GM18502 (cell line): ENCODE data around the gene HEG1.
"Not testable (repeated sequence)": the region's sequence is repeated elsewhere in the genome, so short reads cannot be mapped to it uniquely, and the experiment has no call there.

Source experiments
- ATAC-seq: cut with Tn5 transposase; IDR thresholded peaks from one replicate; pipeline ENCODE4 v1.9.1; 2021; ENCODE audit warnings: mild to moderate bottlenecking; ENCODE audit not compliant: unreplicated experiment, poor library complexity

HEG1 gene

DNA sequence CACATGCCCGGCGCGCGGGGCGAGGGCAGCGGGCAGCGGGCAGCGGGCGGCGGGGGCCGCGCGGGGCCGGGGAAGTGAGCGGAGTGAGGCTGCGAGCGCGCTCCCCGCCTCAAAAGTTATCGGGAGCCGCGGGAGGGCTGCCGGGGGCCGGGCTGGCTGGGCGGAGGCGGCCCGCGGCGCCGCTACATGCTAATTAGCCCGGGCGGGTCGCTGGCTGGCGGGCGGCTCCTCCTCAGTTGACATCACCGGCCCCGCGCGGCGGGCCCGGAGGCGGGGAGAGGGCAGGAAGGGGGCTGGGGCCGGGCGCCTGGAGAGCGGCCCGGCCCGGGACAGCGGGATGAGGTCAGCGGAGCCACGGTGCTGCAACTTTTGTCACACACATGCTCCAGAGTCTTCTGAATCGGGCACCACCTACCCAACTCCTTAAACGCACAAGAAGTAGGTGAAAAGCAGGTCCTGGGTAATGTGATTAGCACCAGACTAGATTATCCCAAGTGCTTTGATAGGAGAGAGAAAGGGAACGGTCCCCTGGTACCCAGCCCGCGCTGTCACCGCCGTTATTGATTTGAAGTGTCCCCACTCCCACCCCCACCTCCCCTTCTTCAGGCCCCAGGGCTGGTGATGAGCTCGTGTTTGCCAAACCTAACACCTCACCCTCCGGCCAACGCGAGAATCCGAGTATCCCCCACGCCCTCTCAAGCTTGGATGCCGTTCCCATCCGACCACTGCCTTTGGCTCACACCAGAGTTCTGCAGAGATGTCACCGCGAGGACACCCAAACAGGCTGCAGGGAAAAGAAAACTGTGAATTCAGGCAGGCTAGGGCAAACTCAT, at the start of gene HEG1:
Gene HEG1 (minus strand): TSS at position 85 of the 833 bp plus-strand sequence. CDS start 107 bp downstream, outside the sequence.
- peak; percentile 72 for ATAC-seq

- no peak for ATAC-seq
These were observed 49.3 kb upstream of the HEG1 start for GRCh38 chr3:125105116-125105515.

GRCh38 chr3:125104639-125105038, 48.8 kb upstream of the HEG1 start:
- ATAC-seq, result no peak

DNA sequence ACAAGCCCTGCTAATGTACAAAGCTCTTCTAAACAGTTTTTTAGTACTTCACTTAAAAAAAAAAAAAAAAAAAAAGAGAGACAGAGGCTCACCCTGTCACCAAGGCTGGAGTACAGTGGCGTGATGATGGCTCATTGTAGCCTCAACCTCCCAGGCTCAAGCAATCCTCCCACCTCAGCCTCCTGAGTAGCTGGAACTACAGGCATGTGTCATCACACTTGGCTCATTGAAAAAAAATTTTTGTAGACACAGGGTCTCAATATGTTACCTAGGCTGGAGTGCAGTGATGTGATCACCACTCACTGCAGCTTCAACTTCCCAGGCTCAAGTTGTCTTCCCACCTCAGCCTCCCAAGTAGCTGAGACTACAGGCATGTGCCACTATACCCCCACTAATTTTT, 47.6 kb upstream of the HEG1 start:
- ATAC-seq, result no peak

DNA sequence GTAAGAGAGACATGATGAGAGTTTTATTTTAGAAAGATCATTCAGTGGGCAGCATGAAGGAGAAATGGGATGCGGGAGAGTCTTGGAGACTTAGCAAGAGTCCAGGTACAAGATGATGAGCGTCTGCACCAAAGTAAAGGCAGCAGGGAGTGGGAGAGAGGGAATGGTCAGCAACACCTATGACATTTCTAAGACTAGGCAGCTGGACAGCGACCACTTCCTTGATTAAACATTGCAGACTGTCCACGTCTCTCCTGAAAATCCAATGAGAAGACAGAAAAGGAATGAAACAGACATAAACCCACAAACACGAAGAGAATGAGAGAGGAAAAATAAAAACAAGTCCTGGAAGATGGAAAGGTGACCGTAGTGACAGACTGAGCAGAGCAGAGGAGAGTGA, 46.7 kb upstream of the HEG1 start:
- no peak for ATAC-seq

DNA sequence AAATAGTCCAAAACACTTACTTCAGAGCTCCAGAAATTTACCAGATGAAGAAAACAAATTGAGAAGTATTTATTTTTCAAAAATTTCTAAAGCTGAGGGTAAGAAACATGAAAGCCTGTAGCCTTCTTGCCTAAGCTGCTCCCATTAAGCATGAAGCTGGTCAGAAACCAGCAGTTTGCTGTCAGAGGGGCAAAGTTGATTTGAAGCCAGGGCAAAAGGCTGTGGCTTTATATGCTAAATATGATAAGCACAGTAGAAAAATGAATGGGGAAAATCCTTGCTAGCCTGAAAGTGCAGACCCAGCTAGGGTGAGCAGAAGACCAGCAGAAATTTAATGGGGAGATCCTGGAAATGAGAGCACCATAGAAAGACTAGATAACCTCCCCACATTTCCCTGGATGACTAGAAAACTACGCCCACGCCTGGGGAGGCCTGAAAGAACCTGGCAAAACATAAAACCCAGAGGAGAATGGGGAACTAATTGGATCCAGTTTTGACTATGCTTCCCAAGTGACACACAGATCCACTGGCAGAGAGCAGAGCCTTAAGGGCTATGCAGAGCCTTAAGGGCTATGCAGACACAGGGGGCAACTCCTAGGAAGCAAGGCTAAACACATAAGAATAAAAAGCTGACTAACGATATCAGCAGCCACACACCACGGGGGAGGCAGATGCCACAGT, 43.0 kb upstream of the HEG1 start:
- ATAC-seq, result no peak

- no peak for ATAC-seq
These were observed 34.9 kb upstream of the HEG1 start for GRCh38 chr3:125090649-125091048.

- no peak for ATAC-seq
These were observed 32.1 kb upstream of the HEG1 start for GRCh38 chr3:125087768-125088391.

- no peak for ATAC-seq
These were observed 29.4 kb upstream of the HEG1 start for GRCh38 chr3:125085166-125085565.

- no peak for ATAC-seq
These were observed 28.0 kb upstream of the HEG1 start for GRCh38 chr3:125083776-125084175.

DNA sequence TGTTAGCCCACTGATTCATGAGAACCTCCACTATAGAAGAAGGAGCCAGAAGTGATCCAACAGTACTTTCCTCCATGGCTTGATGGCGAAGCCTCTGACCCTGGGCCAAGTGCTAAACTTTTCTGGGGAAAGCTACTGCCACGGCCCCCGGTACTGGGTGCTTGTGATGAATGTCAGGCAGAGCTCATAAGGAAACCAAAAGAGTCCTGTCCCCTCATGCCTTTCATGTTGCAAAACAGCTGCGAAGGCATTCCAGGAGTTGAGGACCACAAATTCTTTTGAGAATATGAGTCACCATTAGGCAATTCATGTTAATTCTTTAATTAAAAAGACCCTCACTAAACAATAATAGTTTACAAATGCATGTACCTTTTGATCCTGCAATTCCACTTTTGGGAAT, 26.5 kb upstream of the HEG1 start:
- ATAC-seq, result not testable (repeated sequence)

GRCh38 chr3:125080077-125080476, 24.3 kb upstream of the HEG1 start:
- ATAC-seq, result no peak

- ATAC-seq, result no peak
These were observed 23.9 kb upstream of the HEG1 start for GRCh38 chr3:125079675-125080045.

DNA sequence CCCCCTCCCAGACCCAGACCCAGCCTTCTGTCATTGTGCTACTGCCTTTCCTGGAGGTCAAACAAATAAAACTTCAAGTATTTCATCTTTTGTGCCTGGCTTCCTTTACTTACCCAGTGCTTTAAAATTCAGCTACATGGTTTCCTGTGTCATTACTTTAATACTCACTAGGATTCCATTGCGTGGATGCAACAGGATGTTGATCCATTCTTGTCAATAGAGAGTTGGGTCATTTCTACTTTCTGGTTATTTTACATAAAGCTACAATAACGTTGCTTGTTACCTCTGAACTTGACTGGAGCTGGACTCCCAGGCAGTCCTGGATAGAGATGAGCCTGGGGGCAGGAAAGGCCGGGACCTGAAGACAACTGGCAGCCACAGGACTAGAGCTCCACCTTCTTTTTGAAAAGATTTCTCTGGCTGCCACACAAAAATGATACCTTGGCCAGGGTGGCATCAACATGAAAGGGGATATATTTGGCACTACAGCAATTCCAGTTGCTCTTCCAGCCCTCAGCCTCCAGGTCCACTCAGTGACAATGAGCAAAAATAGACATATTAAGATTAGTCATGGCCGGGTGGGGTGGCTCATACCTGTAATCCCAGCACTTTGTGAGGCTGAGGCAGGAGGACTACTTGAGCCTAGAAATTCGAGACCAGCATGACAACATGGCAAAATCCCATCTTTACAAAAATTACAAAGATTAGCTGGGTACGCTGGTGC, 23.3 kb upstream of the HEG1 start:
- ATAC-seq, result no peak

DNA sequence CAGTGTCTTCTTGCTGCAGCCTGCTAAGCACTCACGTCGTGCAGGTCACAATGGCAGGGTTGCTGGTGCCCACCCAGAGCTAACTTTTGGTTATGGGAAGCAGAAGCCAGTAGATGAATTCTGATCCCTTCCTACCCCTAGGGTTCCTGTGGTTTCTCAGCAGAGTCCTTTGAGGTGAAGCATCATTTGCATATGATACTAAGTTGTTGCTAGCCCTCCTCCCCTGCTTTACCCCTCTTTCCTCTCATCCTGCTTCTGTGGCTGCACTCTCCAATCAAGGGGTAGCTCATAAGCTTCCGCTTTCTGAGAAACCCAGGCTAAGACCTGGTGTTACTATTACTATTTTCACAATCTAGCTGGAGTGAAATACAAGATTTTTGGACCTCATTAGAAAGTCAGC, 22.1 kb upstream of the HEG1 start:
- ATAC-seq, result peak; percentile 63

- ATAC-seq, result no peak
These were observed 20.7 kb upstream of the HEG1 start for GRCh38 chr3:125076464-125076863.

GRCh38 chr3:125075738-125076137, 19.9 kb upstream of the HEG1 start:
- no peak for ATAC-seq

- no peak for ATAC-seq
These were observed 17.7 kb upstream of the HEG1 start for GRCh38 chr3:125073390-125073905.

DNA sequence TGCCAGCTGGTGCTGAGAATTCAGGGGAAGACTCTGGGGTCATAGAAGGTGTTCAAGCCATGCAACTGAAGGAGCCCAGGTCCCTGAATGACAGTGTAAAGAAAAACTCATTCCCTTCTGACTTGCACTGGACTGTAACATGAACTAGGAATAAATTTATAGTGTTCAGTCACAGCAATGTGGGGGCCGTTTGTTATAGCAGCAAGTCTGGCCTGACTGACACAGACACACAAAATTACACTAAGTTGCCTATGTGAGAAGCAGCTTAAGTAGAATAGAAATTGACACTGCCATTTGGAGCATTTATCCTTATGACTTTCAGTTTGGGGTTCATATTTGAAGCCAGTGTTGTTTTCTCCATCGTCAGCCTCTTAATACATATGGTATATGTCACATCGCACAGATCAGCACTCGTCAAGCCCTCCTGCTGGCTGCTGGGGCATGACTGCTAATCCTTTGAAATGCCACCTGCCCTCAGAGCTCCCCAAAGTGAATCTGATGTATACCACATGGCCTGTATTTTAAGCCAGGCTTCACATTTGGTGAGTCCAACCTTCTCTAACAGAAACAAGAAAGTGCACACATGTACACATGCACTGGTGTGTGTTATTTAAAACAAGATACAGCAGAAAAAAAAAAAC, 17.1 kb upstream of the HEG1 start:
- no peak for ATAC-seq

GRCh38 chr3:125072301-125072700, 16.5 kb upstream of the HEG1 start:
- ATAC-seq, result no peak
